ENCODE results near the gene KIAA0825.

DNA sequence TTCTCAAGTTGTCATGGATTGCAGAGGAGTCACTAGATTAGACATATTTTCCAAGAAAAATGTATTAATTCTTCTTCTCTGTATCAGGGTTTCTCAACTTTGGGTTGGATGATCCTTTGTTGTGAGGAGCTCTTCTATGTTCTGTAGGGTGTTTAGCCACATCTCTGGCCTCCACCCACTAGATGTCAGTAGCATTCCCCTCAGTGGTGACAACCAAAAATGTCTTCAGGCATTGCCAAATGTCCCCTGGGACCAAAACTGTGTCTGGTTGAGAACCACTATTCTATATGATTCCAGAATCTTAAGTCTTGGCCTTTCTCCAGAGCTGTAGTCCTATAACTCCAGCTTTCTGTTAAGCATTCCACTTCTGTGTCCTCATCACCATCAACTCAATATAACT lies 220.9 kb downstream of the KIAA0825 start:
- TF ChIP-seq, protein P1, sequence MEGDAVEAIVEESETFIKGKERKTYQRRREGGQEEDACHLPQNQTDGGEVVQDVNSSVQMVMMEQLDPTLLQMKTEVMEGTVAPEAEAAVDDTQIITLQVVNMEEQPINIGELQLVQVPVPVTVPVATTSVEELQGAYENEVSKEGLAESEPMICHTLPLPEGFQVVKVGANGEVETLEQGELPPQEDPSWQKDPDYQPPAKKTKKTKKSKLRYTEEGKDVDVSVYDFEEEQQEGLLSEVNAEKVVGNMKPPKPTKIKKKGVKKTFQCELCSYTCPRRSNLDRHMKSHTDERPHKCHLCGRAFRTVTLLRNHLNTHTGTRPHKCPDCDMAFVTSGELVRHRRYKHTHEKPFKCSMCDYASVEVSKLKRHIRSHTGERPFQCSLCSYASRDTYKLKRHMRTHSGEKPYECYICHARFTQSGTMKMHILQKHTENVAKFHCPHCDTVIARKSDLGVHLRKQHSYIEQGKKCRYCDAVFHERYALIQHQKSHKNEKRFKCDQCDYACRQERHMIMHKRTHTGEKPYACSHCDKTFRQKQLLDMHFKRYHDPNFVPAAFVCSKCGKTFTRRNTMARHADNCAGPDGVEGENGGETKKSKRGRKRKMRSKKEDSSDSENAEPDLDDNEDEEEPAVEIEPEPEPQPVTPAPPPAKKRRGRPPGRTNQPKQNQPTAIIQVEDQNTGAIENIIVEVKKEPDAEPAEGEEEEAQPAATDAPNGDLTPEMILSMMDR (IDR thresholded peaks at IDR 0.05; ENCODE audit: low read depth, low read length): no peak
- no peak for TF ChIP-seq EZH2phosphoT487 (IDR thresholded peaks at IDR 0.05; ENCODE audit: low read depth)
